ENCODE measurements around the gene CD300C. TPM values are rescaled to one million over a fixed set of nuclear protein-coding genes. Genes with fewer than 3 reads are reported as not detected.

Gene CD300C
- total and polyA plus RNA-seq, 2 experiments from 2014 or later: 0.76 to 1.4 TPM

DNA sequence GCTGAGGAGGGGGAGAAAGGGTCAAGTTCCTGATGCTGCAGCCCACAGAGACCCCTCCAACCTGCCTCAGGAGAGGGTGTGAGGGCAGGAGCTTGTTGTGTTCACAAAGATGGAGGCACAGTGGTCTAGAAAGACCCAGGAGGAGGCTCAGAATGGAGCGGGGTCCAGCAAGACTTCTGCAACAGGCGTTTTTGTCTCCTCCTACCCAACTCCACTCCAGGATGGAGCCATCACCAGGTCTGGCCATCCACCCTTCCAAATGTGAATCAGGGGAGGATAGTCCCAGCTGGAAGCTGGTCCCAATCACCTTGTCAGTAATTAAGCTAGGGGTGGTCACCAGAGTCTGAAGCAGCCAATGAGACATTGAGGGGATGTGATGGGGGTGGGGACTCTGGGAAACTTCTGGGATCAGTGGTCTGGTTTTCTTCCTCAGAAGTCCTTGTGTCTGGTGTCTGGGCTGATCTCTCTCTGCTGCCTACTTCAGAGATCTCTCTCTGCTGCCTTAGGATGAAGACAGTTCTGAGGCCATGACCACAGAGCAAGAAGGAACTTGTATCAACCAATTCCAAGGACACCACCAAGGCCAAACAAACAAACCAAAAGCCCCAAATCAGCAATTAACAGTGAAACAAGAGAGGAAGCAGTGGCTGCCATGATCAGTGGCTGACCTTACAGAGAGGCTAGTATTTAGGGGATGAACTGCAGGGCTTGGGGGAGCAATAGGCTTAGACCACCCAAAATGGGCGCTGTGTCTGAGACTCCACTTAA, 29.2 kb downstream of the CD300C start:
- TF ChIP-seq EZH2phosphoT487 (IDR thresholded peaks at IDR 0.05; ENCODE audit: insufficient read depth, low read depth): no peak
- TF ChIP-seq EZH2 (IDR thresholded peaks at IDR 0.05; ENCODE audit: insufficient read depth, poor library complexity, severe bottlenecking): no peak
- Histone ChIP-seq H3K4me3 (no peak overlapping the region), H3F3A (ENCODE audit: insufficient read depth) (peaks cover 32% of the 10 kb centered on the region), H2AFZ (no peak overlapping the region), H3K4me2 (ENCODE audit: unreplicated experiment) (no peak overlapping the region), H3K79me2 (ENCODE audit: insufficient read depth) (no peaks in the 10 kb centered on the region), H3K9me3 (ENCODE audit: low read depth) (no peaks in the 10 kb centered on the region), H3K27ac (no peak overlapping the region), H3K9me2 (ENCODE audit: insufficient read depth) (no peaks in the 10 kb centered on the region), H3K36me3 (ENCODE audit: low read depth) (no peaks in the 10 kb centered on the region), H3K9ac (no peak overlapping the region), H4K20me1 (ENCODE audit: insufficient read depth) (no peaks in the 10 kb centered on the region), H3K27me3 (replicated peaks; ENCODE audit: insufficient read depth) (no peaks in the 10 kb centered on the region), H3K4me1 (ENCODE audit: insufficient read depth) (peaks cover 13% of the 10 kb centered on the region)
- in situ Hi-C loops (cut with MboI): no loop called here
- 78% methylated on average over 3 of the region's 3 CpGs for whole genome bisulfite sequencing, 2 experiments (ENCODE audit: low coverage in 1 of 2, low lambda C conversion rate in 2 of 2, missing lambda C conversion rate in 2 of 2)
- DNase-seq: no peak

- Histone ChIP-seq H2AFZ (no peak overlapping the region), H3K27me3 (replicated peaks; ENCODE audit: insufficient read depth) (no peaks in the 10 kb centered on the region), H3K4me2 (ENCODE audit: unreplicated experiment) (no peak overlapping the region), H4K20me1 (ENCODE audit: insufficient read depth) (no peaks in the 10 kb centered on the region), H3K4me3 (no peak overlapping the region), H3K36me3 (ENCODE audit: low read depth) (no peaks in the 10 kb centered on the region), H3K4me1 (ENCODE audit: insufficient read depth) (peaks cover 18% of the 10 kb centered on the region), H3K79me2 (ENCODE audit: insufficient read depth) (no peaks in the 10 kb centered on the region), H3K9me3 (ENCODE audit: low read depth) (no peaks in the 10 kb centered on the region), H3K9me2 (ENCODE audit: insufficient read depth) (no peaks in the 10 kb centered on the region), H3K27ac (no peak overlapping the region), H3F3A (ENCODE audit: insufficient read depth) (peaks cover 36% of the 10 kb centered on the region), H3K9ac (no peak overlapping the region)
- TF ChIP-seq EZH2phosphoT487 (IDR thresholded peaks at IDR 0.05; ENCODE audit: insufficient read depth, low read depth) (no peak), EZH2 (IDR thresholded peaks at IDR 0.05; ENCODE audit: insufficient read depth, poor library complexity, severe bottlenecking) (no peak)
- 70 to 77% methylated on average over 4 of the region's 4 CpGs for WGBS, 2 experiments (ENCODE audit: low coverage in 1 of 2, low lambda C conversion rate in 2 of 2, missing lambda C conversion rate in 2 of 2)
- no peak for DNase-seq
- in situ Hi-C loops (cut with MboI): no loop called here
These were observed 30.0 kb downstream of the CD300C start for GRCh38 chr17:74515941-74516340.

GRCh38 chr17:74514632-74515334, 31.1 kb downstream of the CD300C start:
- Histone ChIP-seq H3K9me2 (ENCODE audit: insufficient read depth) (no peaks in the 10 kb centered on the region), H4K20me1 (ENCODE audit: insufficient read depth) (no peaks in the 10 kb centered on the region), H3K36me3 (ENCODE audit: low read depth) (no peaks in the 10 kb centered on the region), H3F3A (ENCODE audit: insufficient read depth) (peaks cover 36% of the 10 kb centered on the region), H3K4me1 (ENCODE audit: insufficient read depth) (peaks cover 18% of the 10 kb centered on the region), H3K27me3 (replicated peaks; ENCODE audit: insufficient read depth) (no peaks in the 10 kb centered on the region), H2AFZ (no peak overlapping the region), H3K4me3 (no peak overlapping the region), H3K9ac (no peak overlapping the region), H3K79me2 (ENCODE audit: insufficient read depth) (no peaks in the 10 kb centered on the region), H3K9me3 (ENCODE audit: low read depth) (no peaks in the 10 kb centered on the region), H3K27ac (no peak overlapping the region), H3K4me2 (ENCODE audit: unreplicated experiment) (no peak overlapping the region)
- whole genome bisulfite sequencing, 2 experiments (ENCODE audit: low coverage in 1 of 2, low lambda C conversion rate in 2 of 2, missing lambda C conversion rate in 2 of 2): 83 to 84% methylated on average over 10 of the region's 10 CpGs
- TF ChIP-seq EZH2phosphoT487 (IDR thresholded peaks at IDR 0.05; ENCODE audit: insufficient read depth, low read depth): no peak
- no peak for TF ChIP-seq EZH2 (IDR thresholded peaks at IDR 0.05; ENCODE audit: insufficient read depth, poor library complexity, severe bottlenecking)
- peak; percentile 76 for DNase-seq
- in situ Hi-C loops (cut with MboI): no loop called here

- Histone ChIP-seq H3K79me2 (ENCODE audit: insufficient read depth) (no peaks in the 10 kb centered on the region), H3K9me3 (ENCODE audit: low read depth) (no peaks in the 10 kb centered on the region), H3K9ac (no peak overlapping the region), H3K36me3 (ENCODE audit: low read depth) (no peaks in the 10 kb centered on the region), H3K27ac (peak overlapping the region; percentile 13; the same call in 1 of the 2 replicates), H3K4me2 (ENCODE audit: unreplicated experiment) (no peak overlapping the region), H3K4me1 (ENCODE audit: insufficient read depth) (peaks cover 18% of the 10 kb centered on the region), H2AFZ (no peak overlapping the region), H3K27me3 (replicated peaks; ENCODE audit: insufficient read depth) (no peaks in the 10 kb centered on the region), H3K9me2 (ENCODE audit: insufficient read depth) (no peaks in the 10 kb centered on the region), H3K4me3 (no peak overlapping the region), H3F3A (ENCODE audit: insufficient read depth) (peaks cover 36% of the 10 kb centered on the region), H4K20me1 (ENCODE audit: insufficient read depth) (no peaks in the 10 kb centered on the region)
- peak; percentile 80 for DNase-seq
- WGBS, 2 experiments (ENCODE audit: low coverage in 1 of 2, low lambda C conversion rate in 2 of 2, missing lambda C conversion rate in 2 of 2): 96% methylated on average over 3 of the region's 3 CpGs
- TF ChIP-seq EZH2phosphoT487 (IDR thresholded peaks at IDR 0.05; ENCODE audit: insufficient read depth, low read depth) (no peak), EZH2 (IDR thresholded peaks at IDR 0.05; ENCODE audit: insufficient read depth, poor library complexity, severe bottlenecking) (no peak)
- in situ Hi-C loops (cut with MboI): no loop called here
These were observed 31.8 kb downstream of the CD300C start for GRCh38 chr17:74513987-74514631.
